HG02798 (cell line): ENCODE measurements around the gene TNKS2.
A peak's percentile ranks its signal among the peaks of the same experiment; 100 is the strongest.
"Not testable (repeated sequence)": the region's sequence is repeated elsewhere in the genome, so short reads cannot be mapped to it uniquely, and the experiment has no call there.

Experiments
- ATAC-seq: cut with Tn5 transposase; IDR thresholded peaks from one replicate; pipeline ENCODE4 v1.9.1; 2021; ENCODE audit warnings: mild to moderate bottlenecking; ENCODE audit not compliant: unreplicated experiment, poor library complexity

The TNKS2 gene

DNA sequence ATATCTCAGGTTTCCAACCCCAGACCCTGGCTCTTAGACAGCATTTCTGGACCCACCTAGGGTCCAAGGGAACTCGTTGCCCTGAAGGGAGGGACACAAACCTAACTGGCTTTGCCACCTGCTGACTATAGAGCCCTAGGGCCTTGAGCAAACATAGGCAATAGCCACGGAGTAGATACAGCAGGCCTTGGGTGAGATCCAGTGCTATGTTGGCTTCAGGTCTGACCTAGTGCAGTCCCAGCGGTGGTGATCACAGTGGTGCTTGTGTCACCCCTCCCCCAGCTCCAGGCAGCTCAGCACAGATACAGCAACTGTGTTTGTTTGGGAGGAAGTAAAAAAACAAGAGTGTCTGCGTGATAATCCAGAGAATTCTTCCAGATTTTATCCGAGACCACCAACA, 9.7 kb upstream of the TNKS2 start:
- ATAC-seq: no peak

DNA sequence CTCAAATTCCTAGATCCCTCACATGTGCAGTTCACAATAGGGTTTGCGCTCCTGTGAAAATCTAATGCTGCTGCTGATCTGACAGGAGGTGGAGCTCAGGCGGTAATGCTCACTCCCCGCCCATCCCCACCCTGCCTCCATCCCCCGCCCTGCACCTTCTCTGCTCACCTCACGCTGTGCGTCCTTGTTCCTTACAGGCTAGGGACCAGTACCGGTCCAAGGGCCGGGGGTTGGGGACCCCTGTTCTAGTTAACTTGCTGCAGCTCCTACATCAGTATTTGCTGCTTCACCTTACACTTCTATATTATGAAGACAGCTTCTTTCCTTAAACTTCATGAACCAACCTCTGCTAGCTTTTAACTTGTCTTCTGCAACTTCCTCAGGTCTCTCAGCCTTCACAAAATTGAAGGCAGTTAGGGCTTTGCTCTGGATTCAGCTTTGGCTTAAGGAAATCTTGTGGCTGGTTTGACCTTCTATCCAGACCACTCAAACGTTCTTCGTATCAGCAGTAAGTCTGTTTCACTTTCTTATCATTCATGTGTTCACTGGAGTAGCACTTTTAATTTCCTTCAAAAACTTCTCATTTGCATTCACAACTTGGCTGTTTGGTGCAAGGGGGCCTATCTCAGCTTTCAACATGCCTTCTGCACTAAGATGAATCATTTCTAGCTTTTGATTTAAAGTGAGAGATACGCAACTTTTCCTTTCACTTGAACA, 1.7 kb upstream of the TNKS2 start:
- peak; percentile 31 for ATAC-seq

DNA sequence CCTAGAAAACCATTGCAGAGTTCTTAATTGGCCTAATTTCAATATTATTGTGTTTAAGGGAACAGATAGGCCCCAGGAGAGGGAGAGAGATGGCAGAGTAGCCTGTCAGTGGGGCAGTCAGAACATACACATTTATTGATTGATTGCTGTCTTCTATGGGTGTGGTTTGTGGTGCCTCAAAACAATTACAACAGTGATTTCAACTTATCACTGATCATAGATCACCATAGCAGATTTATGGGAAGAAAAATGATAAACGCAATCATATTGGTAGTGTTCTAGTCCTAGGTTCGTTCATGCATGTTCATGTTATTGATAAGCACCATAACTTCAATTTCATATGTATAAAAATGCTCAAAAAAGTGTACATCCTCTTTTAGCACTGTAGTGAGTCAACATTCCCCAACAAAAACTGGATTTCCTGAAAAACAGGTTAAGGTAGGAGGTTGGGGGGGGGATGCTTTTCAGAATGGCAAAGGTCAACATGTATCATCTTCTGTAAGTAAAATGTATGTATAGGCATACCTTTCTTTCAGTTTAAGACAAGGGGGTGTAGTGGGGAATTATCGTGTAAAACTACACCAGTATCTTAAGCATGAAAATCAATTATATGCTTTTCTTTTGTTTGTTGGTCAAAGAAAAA, 1.1 kb upstream of the TNKS2 start:
- no peak for ATAC-seq

DNA sequence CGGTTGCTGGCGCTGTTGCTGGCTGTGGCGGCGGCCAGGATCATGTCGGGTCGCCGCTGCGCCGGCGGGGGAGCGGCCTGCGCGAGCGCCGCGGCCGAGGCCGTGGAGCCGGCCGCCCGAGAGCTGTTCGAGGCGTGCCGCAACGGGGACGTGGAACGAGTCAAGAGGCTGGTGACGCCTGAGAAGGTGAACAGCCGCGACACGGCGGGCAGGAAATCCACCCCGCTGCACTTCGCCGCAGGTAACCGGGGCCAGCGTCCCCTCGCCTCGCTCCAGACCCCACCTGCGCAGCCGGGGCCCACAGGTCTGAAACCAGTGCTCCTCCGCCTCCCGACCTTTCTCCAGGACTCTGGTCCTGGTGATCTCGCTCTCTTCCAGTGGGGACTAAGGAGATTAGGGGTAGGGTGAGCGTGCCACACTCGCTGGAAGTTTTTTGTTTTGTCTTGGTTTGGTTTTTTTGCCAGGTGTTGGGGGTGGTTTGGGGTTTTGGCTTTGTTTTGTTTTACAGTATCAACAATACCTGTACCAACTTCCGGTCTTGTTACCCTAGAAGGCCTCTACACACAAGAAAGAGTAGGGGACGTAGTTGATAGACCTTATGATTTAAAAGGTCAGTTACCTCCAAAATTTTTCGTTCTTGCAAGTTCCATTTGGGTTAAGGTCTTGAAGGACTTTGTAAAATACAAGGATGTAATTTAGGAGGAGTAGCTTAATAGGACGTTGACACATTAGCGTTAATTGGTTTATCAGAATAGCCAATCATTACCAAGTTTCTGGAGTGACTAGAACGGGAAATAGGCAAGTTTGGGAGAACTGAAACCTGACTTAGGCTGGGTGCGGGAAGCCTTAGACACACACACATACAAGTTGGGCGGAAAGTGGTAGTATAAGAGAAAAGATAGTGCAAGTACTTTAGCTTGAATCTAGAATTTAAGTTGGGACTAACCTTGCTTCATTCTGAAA, 704 bp downstream of the TNKS2 start:
- ATAC-seq: peak; percentile 25

DNA sequence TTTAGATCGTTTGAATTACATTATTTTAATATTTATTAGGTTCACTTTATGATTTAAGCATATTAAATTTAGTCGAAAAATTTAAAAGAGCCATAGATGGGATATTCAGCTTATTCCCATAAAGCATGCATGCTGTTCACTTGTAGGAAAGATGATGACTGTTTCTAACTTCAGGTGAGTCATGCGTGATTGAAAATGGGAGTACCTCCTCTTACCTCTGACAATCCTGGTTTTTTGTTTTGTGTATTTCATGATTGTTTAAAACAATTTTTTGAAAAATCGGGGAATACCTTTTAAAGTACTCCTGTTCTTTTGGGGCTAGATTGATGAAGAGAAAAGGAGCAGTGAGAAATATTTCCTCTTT, 1.4 kb downstream of the TNKS2 start:
- ATAC-seq: no peak

DNA sequence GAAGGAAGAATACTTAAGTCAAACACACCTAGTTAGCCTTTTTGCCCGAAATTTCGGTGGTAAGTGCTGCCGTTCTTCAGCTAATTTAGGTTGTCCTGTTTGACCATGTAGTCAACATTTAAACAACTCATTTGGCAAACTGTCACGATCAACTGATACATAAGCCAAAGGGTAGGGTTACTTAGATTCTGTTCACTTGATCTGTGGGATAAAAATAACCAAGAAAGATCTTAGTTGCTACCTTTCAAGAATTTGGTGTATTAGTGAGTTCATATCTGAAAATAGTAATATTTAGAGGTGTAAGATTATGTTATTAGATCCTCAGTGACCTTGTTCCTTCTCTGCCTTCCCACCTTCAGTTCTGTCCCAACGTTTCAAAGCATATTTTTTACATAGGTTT, 2.0 kb downstream of the TNKS2 start:
- ATAC-seq: no peak

DNA sequence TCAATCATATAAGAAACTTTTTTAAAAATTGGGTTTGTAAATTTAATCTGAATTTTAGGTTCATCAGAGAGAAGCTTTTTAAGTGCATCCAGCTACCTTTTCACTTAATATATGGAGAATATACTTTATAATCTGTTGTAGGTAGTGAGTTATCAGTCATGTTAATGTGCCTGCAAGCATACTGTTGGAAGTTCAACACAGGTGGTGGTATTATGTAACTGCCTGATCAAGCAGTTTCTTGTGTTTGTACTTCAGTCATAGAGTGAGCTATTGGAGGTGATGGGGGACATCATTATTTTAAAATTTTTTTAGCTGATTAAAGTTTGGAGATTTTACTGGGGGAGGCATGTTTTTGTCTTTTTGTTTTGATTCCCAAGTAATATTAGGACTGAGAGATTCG, 2.5 kb downstream of the TNKS2 start:
- no peak for ATAC-seq

DNA sequence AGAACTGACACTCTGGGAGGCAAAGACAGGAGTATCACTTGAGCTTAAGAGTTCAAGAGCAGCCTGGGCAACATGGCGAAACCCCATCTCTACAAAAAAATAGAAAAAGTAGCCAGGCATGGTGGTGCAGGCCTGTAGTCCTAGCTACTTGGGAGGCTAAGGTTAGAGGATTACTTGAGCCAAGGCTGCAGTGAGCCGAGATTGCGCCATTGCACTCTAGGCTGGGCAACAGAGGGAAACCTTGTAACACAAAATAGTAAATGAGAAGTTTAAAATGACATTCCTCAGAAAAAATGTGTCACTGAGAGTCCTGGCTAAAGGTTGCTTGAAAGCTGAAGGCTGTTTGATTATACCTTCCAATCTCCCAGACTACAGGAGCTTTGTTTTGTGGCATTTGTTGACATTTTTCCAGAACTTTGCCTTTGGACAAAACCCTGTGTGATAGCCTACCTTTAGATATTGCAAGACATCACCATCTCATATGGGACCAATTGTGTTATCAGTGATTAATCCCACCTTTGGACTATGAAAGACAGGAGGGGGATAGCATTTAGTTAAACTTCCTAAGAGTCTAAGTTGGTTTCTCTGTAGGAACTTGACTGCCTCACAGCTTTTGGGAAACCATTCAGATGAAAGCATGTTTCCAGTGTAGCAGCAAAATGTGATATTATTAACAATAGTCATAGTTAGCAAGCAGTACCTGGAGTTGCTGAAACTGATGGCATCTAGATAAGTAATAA, 5.3 kb downstream of the TNKS2 start:
- ATAC-seq: no peak

DNA sequence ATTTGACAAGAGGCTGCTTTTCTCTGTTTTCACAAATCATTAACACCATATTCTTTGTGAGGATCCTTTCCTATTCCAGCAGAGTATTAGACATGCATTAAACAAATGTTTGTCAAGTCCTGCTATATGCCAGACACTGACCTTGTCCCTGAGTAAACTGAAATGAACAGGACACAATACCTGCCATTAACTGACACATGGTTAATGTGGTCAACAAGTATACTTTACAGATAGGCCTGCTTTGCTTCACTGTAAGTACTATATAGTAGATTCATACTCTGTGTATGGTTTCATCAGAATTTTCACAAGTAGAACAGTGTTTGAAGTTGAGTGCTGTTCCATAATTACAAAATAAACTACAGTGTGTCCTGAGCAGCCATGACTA, 5.9 kb downstream of the TNKS2 start:
- ATAC-seq: no peak

DNA sequence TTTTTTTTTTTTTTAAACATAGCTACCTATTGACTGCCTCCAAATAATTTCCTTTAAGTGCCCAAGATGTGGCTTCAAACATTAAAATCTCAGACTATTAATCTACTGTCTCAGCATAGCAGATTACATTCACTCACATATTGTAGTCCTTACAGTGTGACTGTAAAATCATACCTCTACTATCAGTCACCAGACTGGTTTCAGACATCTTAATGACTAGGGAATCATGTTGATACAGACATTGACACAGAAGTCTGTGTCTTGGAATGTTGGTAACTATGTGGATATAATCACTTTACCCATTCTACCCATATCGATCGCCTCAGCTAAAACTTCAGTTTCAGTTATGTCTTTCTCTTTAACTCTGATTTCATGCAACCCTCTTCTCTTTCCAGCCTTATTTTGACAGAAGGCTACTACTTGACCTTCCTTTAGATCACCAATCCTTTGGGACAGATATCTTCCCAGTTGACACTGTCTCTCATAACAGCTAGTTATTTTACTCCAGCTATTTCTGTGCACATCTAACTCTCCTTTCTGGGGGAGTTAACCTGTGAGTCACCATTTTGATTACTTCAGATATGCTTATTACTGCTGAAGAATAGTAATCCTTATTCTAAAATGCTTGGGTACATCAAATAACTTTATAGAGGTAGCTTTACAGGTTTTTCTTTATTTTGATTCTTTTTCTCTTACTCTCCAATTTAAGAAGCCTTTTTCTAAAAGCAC, 7.0 kb downstream of the TNKS2 start:
- ATAC-seq: no peak

DNA sequence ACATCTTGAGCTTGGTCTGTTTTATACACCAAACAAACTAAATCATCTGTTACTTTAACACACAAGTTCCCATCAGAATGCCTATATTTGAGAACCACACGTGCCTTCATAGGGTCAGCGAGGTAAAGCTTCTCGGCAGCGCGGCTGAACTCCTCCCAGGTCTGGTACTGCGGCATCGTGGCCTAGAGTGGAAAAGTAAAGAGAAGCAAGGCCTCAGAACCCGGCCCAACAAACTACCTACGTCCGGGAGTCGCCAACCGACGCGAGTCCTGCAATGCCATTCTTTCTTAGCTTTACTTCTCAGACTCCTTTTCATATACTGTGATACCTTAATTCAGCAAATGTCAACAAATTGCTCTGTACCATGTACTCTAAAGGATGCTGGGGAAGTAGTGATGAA, 9.0 kb downstream of the TNKS2 start:
- not testable (repeated sequence) for ATAC-seq

DNA sequence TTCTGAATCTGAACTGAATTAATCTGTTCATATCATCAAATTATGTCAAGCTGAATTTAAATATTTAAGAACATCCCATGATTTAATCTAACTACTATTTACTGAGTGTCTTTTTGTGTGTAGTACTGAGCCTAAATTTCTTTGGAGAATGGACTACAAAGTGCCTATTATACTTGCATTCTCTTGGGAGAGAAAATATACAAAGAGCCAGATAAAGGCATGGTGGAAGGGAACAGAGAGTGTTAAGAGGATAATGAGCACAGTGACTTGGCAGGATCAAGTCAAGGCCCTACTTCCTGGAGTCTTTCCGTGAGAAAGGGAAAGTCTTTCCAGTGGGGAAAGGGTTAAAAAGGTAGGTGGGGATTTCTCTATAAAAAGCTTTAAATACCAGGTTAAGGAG, 15.0 kb downstream of the TNKS2 start:
- no peak for ATAC-seq

DNA sequence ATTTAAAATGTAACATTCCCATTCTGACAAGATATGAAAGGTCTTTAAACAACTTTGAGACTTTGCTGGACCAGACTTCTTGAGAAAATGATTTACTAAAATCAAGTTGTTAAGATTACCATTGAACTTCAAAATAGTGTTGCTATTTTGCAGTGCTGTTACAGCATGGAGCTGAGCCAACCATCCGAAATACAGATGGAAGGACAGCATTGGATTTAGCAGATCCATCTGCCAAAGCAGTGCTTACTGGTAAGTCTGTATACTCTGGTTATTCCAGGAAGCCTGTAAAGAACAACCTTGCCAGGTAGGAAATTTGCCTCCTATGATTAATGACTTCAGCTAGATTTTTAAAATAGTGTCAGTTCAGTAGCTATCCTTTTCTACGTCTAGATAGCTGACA, 18.8 kb downstream of the TNKS2 start:
- ATAC-seq: no peak

DNA sequence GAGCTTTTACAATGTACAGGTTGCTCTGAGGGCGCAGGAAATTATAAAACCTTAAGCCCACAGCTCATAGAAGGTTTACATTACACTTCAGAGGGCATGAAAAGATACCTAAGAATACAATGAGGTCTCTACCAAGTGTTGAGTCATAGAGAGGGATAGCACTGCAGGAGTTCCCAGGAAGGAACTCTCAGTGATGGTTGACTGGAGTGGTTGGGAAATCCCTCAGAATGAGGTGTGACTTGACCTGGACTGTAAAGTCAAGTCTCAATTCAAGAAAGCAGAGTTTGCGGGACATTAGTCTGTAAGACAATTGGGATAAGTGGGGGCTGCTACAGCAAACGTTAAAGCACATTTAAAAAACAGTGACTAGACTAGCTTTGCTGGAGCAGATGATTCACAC, 21.9 kb downstream of the TNKS2 start:
- no peak for ATAC-seq

DNA sequence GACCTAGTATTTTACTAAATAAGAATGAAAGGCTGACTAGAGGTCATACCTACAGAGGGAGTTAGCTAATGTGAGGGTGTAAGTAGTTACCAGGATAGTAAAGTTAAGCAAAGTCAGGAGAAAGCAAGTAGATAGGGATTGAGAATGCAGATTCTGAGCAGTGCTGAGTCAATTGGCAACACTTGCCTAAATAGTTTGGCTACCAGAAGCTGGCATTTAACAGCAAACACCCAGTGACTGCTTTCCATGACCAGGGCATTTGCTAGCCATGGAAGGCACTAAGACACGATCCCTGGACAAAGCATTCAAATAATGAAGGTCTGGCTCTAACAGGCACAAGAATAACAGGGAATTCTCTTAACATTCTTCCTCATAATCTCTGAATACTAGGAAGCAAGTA, 25.9 kb downstream of the TNKS2 start:
- no peak for ATAC-seq

DNA sequence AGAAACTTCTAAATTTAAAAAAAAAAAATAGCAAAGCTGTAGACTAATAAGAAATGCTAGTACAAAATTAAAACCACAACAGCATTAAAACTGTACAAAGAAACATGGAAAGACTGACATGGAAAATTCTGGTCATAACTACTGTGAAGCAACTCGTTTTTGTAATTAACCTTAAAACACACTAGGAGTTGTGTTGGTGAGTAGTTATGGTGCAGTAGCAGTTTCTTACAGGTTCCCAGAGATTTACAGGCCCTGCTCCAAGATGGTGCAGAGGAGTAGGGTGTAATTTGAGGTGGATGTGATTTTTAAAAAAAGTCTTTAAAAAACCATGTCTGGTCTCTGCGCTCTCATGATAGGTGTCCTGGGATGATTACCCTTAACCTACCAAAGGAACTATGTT, 31.0 kb downstream of the TNKS2 start:
- ATAC-seq: no peak

DNA sequence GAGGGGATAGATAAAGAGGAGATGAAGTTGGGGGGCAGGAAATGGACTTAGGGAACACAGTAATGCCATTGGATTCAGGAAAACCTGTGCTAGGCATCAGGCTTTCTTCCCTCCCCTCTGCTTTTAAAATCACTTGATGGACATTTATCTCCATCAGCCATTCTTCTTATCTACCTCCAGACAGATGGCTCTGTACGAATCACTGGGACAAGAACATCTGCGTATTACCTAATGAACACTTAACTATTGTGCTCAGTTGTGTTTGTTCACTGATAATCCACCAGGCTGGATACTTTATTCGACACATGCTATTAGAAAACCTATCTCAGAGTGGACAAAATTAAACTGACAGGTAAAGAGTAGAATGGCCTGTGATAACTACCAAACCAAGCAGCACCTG, 40.0 kb downstream of the TNKS2 start:
- ATAC-seq: no peak

DNA sequence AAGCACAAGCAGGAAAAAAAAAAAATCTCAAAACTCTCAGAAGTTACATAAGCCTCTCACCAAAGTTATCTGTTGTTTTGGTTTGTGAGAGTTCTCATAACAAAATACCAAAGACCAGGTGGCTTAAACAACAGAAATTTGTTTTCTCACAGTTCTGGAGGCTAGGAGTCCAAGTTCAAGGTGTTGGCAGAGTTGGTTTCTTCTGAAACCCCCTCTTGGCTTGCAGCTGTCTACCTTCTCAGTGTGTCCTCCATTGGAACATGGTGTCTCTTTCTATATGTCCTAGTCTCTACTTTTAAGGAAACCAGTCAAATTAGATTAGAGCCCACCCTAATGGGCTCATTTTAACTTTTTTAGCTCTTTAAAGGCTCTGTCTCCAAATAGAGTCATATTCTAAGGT, 44.9 kb downstream of the TNKS2 start:
- peak; percentile 63 for ATAC-seq

DNA sequence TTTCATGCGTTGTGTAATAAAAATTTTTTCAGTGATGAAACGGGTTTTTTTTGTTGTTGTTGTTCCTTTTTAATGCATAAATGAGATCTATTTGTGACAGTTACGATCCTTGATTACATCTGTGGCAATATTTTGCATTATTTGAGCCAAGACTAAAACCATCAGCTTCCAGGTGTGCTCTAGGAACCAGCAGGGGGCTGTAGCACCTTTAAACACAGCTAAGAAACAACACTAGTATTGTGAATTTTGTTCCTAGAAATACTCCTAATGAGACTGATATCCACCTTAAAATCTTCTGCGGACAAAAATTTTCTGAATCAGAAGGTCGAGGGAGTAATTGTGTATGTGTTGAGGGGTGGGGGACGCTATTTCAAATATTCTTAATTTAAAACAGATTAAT, 58.4 kb downstream of the TNKS2 start:
- no peak for ATAC-seq

DNA sequence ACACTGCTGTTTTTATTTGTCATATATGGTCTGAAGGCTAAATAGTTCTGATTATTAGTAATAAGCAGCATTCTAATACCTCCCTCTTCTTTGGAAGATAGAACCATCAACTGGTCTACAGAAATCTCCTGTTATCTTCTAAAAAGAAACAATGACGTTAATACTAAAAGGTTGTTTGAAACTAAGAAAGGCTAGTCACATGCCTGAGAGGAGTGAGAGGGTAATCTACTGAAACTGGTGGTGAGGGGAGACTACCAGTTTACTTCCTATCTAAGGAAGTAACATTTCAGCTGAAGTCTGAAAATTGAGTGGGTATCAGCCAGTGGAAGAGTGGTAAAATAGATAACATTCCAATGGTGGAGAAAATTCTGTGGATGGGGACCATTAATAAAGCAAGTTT, 62.7 kb downstream of the TNKS2 start:
- ATAC-seq: no peak
